Lung (tissue), 12 donors: ENCODE measurements around the gene GPC5. TPM values are rescaled to one million over a fixed set of nuclear protein-coding genes. Genes with fewer than 3 reads are reported as not detected.

Source experiments
- ATAC-seq: fragments of 200-7000 bp; cut with Tn5 transposase; one replicate; pipeline ENCODE4 v1.9.1; 2020; ENCODE audit warnings: moderate number of reproducible peaks; ENCODE audit not compliant: insufficient read depth, low FRiP score
- DNase-seq, 3 donors: peaks; one replicate each; pipeline ENCODE4 v3.0.0-alpha.2; 2013 to 2017
- H3K27ac ChIP-seq, 2 donors: one replicate each; pipeline ENCODE4 v1.5.1; 2013; ENCODE audit warnings: mild to moderate bottlenecking in 2 of 2, moderate library complexity in 2 of 2, control low read depth in 1 of 2, inconsistent platforms in 1 of 2, low read depth in 1 of 2, low read length in 1 of 2
- H3K27me3 ChIP-seq, 3 donors: one replicate each; pipeline ENCODE4 v1.5.1; 2013; ENCODE audit warnings: low read length in 2 of 3; ENCODE audit not compliant: control insufficient read depth in 3 of 3, insufficient read depth in 3 of 3
- H3K36me3 ChIP-seq, 4 donors: one replicate each; pipeline ENCODE4 v1.5.1; 2013; ENCODE audit warnings: low read length in 4 of 4, mild to moderate bottlenecking in 1 of 4, moderate library complexity in 1 of 4; ENCODE audit not compliant: control insufficient read depth in 4 of 4, insufficient read depth in 4 of 4
- H3K4me1 ChIP-seq, 5 donors: one replicate each; pipeline ENCODE4 v1.5.1; 2013; ENCODE audit warnings: low read length in 5 of 5, mild to moderate bottlenecking in 2 of 5, moderate library complexity in 1 of 5; ENCODE audit not compliant: control insufficient read depth in 5 of 5, insufficient read depth in 5 of 5
- H3K4me3 ChIP-seq: one replicate; pipeline ENCODE4 v1.5.1; 2013; ENCODE audit warnings: mild to moderate bottlenecking, control low read depth, moderate library complexity
- H3K9ac ChIP-seq, 2 donors: one replicate each; pipeline ENCODE4 v1.5.1; 2013; ENCODE audit warnings: low read length in 2 of 2, control low read depth in 1 of 2; ENCODE audit not compliant: insufficient read depth in 1 of 2
- H3K9me3 ChIP-seq, 4 donors: one replicate each; pipeline ENCODE4 v1.5.1; 2013; ENCODE audit warnings: low read length in 3 of 4, mild to moderate bottlenecking in 1 of 4, moderate library complexity in 1 of 4; ENCODE audit not compliant: control insufficient read depth in 4 of 4, insufficient read depth in 3 of 4
- WGBS, 2 donors: extraction: QIAGEN DNeasy Blood & Tissue Kit; methylation state at CpG; one replicate each; pipeline ENCODE4 v1.1.7; 2013; 5-methylcytosine and 5-hydroxymethylcytosine counted together
- polyA plus RNA-seq, 2 donors: library from polyadenylated mRNA; stranded (reverse); fragments of 200-250 nt; gene quantifications; one replicate each; pipeline ENCODE4 v1.2.1, GENCODE V29; 2013
- total RNA-seq, 2 donors: library from RNA; depleted of rRNA in 1 of 2; stranded (reverse); fragments of >200 nt in 1 of 2; gene quantifications; one replicate each; pipeline ENCODE4 v1.2.1, GENCODE V29; 2014 to 2021
- TF ChIP-seq, protein P1 (sequence below): IDR thresholded peaks from 2 replicates; pipeline ENCODE4 v1.5.1; 2012; ENCODE audit warnings: mild to moderate bottlenecking; ENCODE audit errors: control extremely low read depth, extremely low read depth
- donor health status: control.
- donor health status: control.
- donor health status: Bipolar disorder and iron deficiency.
- donor health status: healthy.
- donor health status: DM: yes; HTN: yes; CAD: no.

Gene GPC5
- total and polyA plus RNA-seq, 4 donors, result 0.55 to 37.3 (median 4.4) TPM

DNA sequence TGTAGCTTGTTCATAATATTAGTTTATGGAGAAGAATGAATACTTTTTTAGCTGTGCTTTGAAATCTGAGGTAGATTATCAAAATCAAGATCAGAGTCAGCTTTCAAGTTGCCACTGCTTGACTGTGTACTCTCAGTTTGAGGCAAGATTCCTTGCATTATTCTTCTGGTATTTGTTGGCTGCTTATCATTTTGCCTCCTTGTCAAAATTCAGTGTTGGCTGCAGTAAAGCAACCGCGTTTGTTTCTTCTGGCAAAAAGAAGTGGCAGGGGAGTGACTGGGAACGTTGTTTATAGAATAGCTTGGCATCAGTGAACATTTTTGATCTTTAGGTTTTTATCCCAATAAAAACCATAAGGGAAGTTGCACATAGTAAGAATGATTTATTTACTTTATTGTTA lies 1408.9 kb downstream of the GPC5 start:
- H3K27ac ChIP-seq, result no peak overlapping the region
- H3K4me1 ChIP-seq, result peaks cover 0 to 20% (median 0%) of the 10 kb centered on the region in 5 donors
- H3K4me3 ChIP-seq, result no peak overlapping the region
- TF ChIP-seq, protein P1, sequence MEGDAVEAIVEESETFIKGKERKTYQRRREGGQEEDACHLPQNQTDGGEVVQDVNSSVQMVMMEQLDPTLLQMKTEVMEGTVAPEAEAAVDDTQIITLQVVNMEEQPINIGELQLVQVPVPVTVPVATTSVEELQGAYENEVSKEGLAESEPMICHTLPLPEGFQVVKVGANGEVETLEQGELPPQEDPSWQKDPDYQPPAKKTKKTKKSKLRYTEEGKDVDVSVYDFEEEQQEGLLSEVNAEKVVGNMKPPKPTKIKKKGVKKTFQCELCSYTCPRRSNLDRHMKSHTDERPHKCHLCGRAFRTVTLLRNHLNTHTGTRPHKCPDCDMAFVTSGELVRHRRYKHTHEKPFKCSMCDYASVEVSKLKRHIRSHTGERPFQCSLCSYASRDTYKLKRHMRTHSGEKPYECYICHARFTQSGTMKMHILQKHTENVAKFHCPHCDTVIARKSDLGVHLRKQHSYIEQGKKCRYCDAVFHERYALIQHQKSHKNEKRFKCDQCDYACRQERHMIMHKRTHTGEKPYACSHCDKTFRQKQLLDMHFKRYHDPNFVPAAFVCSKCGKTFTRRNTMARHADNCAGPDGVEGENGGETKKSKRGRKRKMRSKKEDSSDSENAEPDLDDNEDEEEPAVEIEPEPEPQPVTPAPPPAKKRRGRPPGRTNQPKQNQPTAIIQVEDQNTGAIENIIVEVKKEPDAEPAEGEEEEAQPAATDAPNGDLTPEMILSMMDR, result no peak
- DNase-seq (peak; percentile 32 to 73 (median 67)), ATAC-seq (no peak)
- peak overlapping the region in 1 of 2 donors; percentile 13 for H3K9ac ChIP-seq
- no peaks in the 10 kb centered on the region for H3K27me3 ChIP-seq
- H3K9me3 ChIP-seq, result no peaks in the 10 kb centered on the region
- no peaks in the 10 kb centered on the region for H3K36me3 ChIP-seq
- 38 to 62% methylated on average over 3 of the region's 3 CpGs for WGBS, 2 donors

DNA sequence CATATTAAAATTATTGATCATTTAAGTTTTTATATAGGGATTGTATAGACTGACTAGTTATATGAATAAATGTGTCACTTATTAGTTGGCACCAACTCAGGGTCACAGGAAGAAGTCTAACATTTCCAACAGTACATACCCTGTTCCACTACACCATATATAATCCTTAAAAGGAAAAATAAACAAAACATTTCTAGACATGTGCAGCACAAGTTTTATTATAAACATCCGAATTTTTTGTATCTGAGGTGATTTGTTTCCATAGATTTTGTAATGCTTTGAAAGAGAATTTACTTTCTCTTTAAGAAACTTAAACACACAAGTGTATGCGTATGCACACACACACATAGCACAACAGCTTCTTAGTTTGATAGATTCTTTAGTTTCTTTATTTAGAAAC lies 1409.5 kb downstream of the GPC5 start:
- DNase-seq, result peak in 2 of 3 donors; percentile 24 to 64
- H3K36me3 ChIP-seq, result no peaks in the 10 kb centered on the region

DNA sequence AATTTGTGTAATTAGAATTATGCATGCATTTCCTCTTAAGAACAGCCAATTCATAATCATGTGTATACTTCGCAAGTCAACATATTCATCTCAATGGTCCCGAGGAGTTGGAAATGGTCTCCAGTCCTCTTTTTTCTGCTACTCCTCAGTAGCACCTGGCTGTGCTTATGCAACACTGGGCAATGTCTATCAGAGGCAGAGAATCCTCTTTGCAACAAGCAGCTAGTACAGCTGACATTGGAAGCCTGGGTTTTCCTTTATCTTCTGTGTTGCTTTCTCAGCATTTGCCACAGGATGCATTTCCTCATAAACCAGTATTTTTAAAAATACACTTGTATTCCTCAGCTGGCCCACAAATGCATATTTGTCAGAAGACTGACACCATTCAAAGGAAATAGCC lies 1422.9 kb downstream of the GPC5 start:
- no peak overlapping the region for H3K9ac ChIP-seq
- peaks cover 0 to 5% (median 0%) of the 10 kb centered on the region in 5 donors for H3K4me1 ChIP-seq
- TF ChIP-seq, protein P1, result no peak
- no peaks in the 10 kb centered on the region for H3K27me3 ChIP-seq
- no peak for DNase-seq
- WGBS, 2 donors, result 47 to 72% methylated on average over 2 of the region's 2 CpGs
- no peaks in the 10 kb centered on the region for H3K36me3 ChIP-seq
- H3K9me3 ChIP-seq, result no peaks in the 10 kb centered on the region
- no peak for ATAC-seq
- H3K27ac ChIP-seq, result no peak overlapping the region
- no peak overlapping the region for H3K4me3 ChIP-seq

More for the DNA sequence above, 1409.5 kb downstream of the GPC5 start:
- 77 to 79% methylated on average over 2 of the region's 2 CpGs for WGBS, 2 donors
- H3K27me3 ChIP-seq, result no peaks in the 10 kb centered on the region
- no peak for ATAC-seq
- no peak overlapping the region for H3K27ac ChIP-seq
- H3K9ac ChIP-seq, result no peak overlapping the region
- peaks cover 0 to 20% (median 0%) of the 10 kb centered on the region in 5 donors for H3K4me1 ChIP-seq
- no peak overlapping the region for H3K4me3 ChIP-seq
- no peaks in the 10 kb centered on the region for H3K9me3 ChIP-seq
- TF ChIP-seq, protein P1, result no peak

DNA sequence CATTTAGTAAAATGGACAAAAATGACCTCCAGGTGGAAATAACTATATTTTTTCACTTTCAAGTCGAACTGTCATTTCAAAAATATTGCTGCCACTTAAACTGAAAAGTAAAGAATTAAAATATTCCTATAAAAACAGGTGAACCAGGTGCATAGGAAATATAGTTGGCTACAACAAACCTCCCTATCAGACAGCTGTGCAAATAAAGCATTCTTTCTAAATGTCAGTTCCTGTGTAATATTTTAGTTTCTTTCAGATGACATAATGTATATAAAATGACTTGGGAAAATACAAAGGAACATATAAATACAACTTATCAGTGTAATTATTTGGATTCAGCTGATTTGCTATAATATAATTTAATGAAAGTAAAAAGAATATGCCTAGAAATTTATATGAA lies 1424.6 kb downstream of the GPC5 start:
- H3K9me3 ChIP-seq, result peaks cover 0 to 2% (median 0%) of the 10 kb centered on the region in 4 donors
- TF ChIP-seq, protein P1, result no peak
- H3K4me1 ChIP-seq, result peaks cover 0 to 5% (median 0%) of the 10 kb centered on the region in 5 donors
- 45 to 64% methylated on average over 1 of the region's 1 CpG for whole genome bisulfite sequencing, 2 donors
- H3K4me3 ChIP-seq, result no peak overlapping the region
- ATAC-seq, result no peak
- H3K27me3 ChIP-seq, result no peaks in the 10 kb centered on the region
- DNase-seq, result no peak
- H3K9ac ChIP-seq, result no peak overlapping the region
- no peak overlapping the region for H3K27ac ChIP-seq
- H3K36me3 ChIP-seq, result no peaks in the 10 kb centered on the region
